ENCODE results near the gene RGS1. TPM values are rescaled to one million over a fixed set of nuclear protein-coding genes. Genes with fewer than 3 reads are reported as not detected.

Gene RGS1
- total and polyA plus RNA-seq, 2 of the 4 experiments (the other 2 are of a cell fraction): not detected

DNA sequence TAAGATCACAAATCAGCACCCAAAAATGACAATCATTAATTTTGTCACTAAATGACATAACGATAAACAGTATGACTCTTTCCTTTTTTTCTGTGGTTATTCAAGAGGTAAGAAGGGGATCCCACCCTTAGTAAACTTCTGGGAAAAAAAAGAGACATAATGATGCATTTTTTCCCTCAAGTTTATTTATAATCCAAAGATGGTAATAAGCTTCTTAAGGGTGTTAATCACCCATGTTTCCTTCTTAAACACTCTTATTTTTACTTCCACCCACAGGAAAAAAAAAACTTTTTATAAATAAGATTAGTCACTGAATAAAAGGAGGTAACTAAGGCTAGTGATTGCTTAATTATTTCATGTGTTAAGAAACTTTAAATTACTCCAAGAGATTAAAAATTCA, 24.7 kb downstream of the RGS1 start:
- CTCF ChIA-PET: no interaction called here
- Histone ChIP-seq H3K4me1 (ENCODE audit: control insufficient read depth, insufficient read depth, low read length) (no peaks in the 10 kb centered on the region), H3K79me1 (ENCODE audit: low read depth in 1 of 2, low read length in 2 of 2) (no peaks in the 10 kb centered on the region), H2BK20ac (ENCODE audit: low read depth, low read length) (no peak overlapping the region), H2BK15ac (ENCODE audit: low read depth, low read length) (no peak overlapping the region), H4K5ac (ENCODE audit: low read depth, low read length) (no peak overlapping the region), H3K4me3 (ENCODE audit: insufficient read depth, low read depth, low read length) (no peak overlapping the region), H3K9me3 (ENCODE audit: control insufficient read depth, insufficient read depth, low read length) (no peaks in the 10 kb centered on the region), H3K36me3 (ENCODE audit: control insufficient read depth, insufficient read depth, low read length) (no peaks in the 10 kb centered on the region), H3K4me2 (ENCODE audit: low read depth, low read length) (no peak overlapping the region), H3K27me3 (ENCODE audit: control insufficient read depth, insufficient read depth, low read length) (no peaks in the 10 kb centered on the region), H3K27ac (ENCODE audit: insufficient read depth, low read length) (no peak overlapping the region), H2BK120ac (ENCODE audit: low read depth, low read length) (no peak overlapping the region), H3K56ac (ENCODE audit: extremely low read depth, insufficient read depth, low read length) (no peak overlapping the region), H3K23ac (ENCODE audit: low read depth, low read length) (no peak overlapping the region), H2AK9ac (replicated peaks; ENCODE audit: low read depth, low read length, poor library complexity) (no peak overlapping the region), H3K9me1 (ENCODE audit: insufficient read depth, low read length) (no peaks in the 10 kb centered on the region), H4K20me1 (ENCODE audit: insufficient read depth, low read length) (no peaks in the 10 kb centered on the region), H3K18ac (ENCODE audit: low read depth, low read length) (no peak overlapping the region), H4K8ac (ENCODE audit: low read depth in 2 of 2, low read length in 2 of 2) (no peak overlapping the region), H2AFZ (replicated peaks; ENCODE audit: low read length, poor library complexity) (no peak overlapping the region), H2AK5ac (ENCODE audit: low read depth, low read length) (no peak overlapping the region), H3K14ac (replicated peaks; ENCODE audit: low read depth, low read length) (no peak overlapping the region), H2BK5ac (ENCODE audit: low read depth, low read length, poor library complexity, severe bottlenecking) (no peak overlapping the region), H3K9ac (ENCODE audit: low read depth, low read length) (no peak overlapping the region), H4K91ac (ENCODE audit: insufficient read depth, low read depth, low read length) (no peak overlapping the region), H3K4ac (ENCODE audit: low read depth, low read length) (no peak overlapping the region)
- in situ Hi-C loops (cut with MboI; ENCODE audit: low sequenced_read_pairs) (no loop called here), dilution Hi-C loops (cut with HindIII; ENCODE audit: low sequenced_read_pairs, unreplicated experiment) (no loop called here), intact Hi-C loops (cut with micrococcal nuclease) (no loop called here)
- WGBS, 2 experiments (ENCODE audit: extremely low coverage in 2 of 2, insufficient read length in 1 of 2): no CpG with 5 or more reads among the region's 1 CpG
- no peak for DNase-seq
- TF ChIP-seq FOS (IDR thresholded peaks at IDR 0.05; ENCODE audit: low read depth, low read length): no peak
- TF ChIP-seq CEBPB (IDR thresholded peaks at IDR 0.05; ENCODE audit: low read depth, low read length): no peak
- no peak for TF ChIP-seq BHLHE40 (IDR thresholded peaks at IDR 0.05; ENCODE audit: low read depth, low read length)
- TF ChIP-seq MAFK (IDR thresholded peaks at IDR 0.05; ENCODE audit: low read depth, low read length): no peak
- no peak for TF ChIP-seq MAZ (IDR thresholded peaks at IDR 0.05; ENCODE audit: borderline replicate concordance, low read depth, low read length)
- TF ChIP-seq RCOR1 (IDR thresholded peaks at IDR 0.05; ENCODE audit: insufficient replicate concordance, low read length): no peak
- TF ChIP-seq POLR2A (IDR thresholded peaks at IDR 0.05; ENCODE audit: low read depth, low read length): no peak
- no peak for TF ChIP-seq NFE2L2 (IDR thresholded peaks at IDR 0.05; ENCODE audit: low read depth, low read length)
- TF ChIP-seq ELK1 (IDR thresholded peaks at IDR 0.05; ENCODE audit: borderline replicate concordance, low read depth, low read length): no peak
- no peak for TF ChIP-seq MXI1 (IDR thresholded peaks at IDR 0.05; ENCODE audit: borderline replicate concordance, low read depth, low read length)
- TF ChIP-seq CHD1 (IDR thresholded peaks at IDR 0.05; ENCODE audit: low read depth, low read length): no peak
- TF ChIP-seq, protein P1, sequence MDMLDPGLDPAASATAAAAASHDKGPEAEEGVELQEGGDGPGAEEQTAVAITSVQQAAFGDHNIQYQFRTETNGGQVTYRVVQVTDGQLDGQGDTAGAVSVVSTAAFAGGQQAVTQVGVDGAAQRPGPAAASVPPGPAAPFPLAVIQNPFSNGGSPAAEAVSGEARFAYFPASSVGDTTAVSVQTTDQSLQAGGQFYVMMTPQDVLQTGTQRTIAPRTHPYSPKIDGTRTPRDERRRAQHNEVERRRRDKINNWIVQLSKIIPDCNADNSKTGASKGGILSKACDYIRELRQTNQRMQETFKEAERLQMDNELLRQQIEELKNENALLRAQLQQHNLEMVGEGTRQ (IDR thresholded peaks at IDR 0.05; ENCODE audit: low read depth, low read length): no peak
- no peak for TF ChIP-seq RFX5 (IDR thresholded peaks at IDR 0.05; ENCODE audit: low read depth, low read length)
- no peak for TF ChIP-seq RAD21 (IDR thresholded peaks at IDR 0.05; ENCODE audit: low read length)
- TF ChIP-seq, protein P2, sequence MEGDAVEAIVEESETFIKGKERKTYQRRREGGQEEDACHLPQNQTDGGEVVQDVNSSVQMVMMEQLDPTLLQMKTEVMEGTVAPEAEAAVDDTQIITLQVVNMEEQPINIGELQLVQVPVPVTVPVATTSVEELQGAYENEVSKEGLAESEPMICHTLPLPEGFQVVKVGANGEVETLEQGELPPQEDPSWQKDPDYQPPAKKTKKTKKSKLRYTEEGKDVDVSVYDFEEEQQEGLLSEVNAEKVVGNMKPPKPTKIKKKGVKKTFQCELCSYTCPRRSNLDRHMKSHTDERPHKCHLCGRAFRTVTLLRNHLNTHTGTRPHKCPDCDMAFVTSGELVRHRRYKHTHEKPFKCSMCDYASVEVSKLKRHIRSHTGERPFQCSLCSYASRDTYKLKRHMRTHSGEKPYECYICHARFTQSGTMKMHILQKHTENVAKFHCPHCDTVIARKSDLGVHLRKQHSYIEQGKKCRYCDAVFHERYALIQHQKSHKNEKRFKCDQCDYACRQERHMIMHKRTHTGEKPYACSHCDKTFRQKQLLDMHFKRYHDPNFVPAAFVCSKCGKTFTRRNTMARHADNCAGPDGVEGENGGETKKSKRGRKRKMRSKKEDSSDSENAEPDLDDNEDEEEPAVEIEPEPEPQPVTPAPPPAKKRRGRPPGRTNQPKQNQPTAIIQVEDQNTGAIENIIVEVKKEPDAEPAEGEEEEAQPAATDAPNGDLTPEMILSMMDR (conservative IDR thresholded peaks at IDR 0.05; ENCODE audit: low read depth, low read length): no peak
- no peak for TF ChIP-seq SMC3 (IDR thresholded peaks at IDR 0.05; ENCODE audit: low read depth, low read length)
- ATAC-seq (ENCODE audit: low read depth): no peak
- BruUV-seq (replicated peaks): no TSS peak
- POLR2A ChIA-PET (ENCODE audit: unreplicated experiment): no interaction called here
